ENCODE results near the gene RASGRP1.

RASGRP1 gene

DNA sequence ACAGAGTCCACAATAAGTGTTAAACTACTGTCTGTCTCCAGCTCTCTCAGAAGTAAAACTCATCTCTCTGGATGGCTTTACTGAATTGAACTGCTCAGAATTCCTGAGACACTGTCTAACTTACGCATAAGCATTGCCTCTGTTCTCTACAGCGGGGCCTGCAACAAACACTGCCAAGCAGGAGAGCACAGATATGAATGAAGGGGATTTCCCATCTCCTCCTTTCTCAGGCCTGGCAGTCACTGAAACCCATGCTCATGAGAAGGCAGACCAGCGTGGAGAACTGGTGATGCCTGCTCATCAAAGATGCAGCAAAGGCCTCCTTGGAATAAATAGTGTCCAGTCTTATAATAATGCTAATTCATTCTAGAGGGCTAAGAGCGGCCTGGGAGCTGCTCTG, 10.3 kb downstream of the RASGRP1 start:
- ChIA-PET CTCF (interaction anchor here (2.2 kb wide), 1 partner anchor 10 kb away, joined by 13 read pairs; the partner anchor contains the start of gene RASGRP1), POLR2A (no interaction called here)
- TF ChIP-seq PKNOX1 (IDR thresholded peaks at IDR 0.05) = no peak
- no peak for TF ChIP-seq ELF4 (IDR thresholded peaks at IDR 0.05)
- TF ChIP-seq SUZ12 (IDR thresholded peaks at IDR 0.05) = no peak
- TF ChIP-seq CTBP1 (IDR thresholded peaks at IDR 0.05; ENCODE audit: borderline replicate concordance) = no peak
- TF ChIP-seq ARNT (IDR thresholded peaks at IDR 0.05) = no peak
- TF ChIP-seq FOXM1 (IDR thresholded peaks at IDR 0.05; ENCODE audit: borderline replicate concordance) = no peak
- TF ChIP-seq HDGF (IDR thresholded peaks at IDR 0.05; ENCODE audit: borderline replicate concordance) = no peak
- no peak for TF ChIP-seq LEF1 (IDR thresholded peaks at IDR 0.05; ENCODE audit: borderline replicate concordance)
- no peak for TF ChIP-seq L3MBTL2 (conservative IDR thresholded peaks at IDR 0.05)
- no peak for TF ChIP-seq NFRKB (IDR thresholded peaks at IDR 0.05)
- no peak for DNase-seq (ENCODE audit: extremely low spot score)

DNA sequence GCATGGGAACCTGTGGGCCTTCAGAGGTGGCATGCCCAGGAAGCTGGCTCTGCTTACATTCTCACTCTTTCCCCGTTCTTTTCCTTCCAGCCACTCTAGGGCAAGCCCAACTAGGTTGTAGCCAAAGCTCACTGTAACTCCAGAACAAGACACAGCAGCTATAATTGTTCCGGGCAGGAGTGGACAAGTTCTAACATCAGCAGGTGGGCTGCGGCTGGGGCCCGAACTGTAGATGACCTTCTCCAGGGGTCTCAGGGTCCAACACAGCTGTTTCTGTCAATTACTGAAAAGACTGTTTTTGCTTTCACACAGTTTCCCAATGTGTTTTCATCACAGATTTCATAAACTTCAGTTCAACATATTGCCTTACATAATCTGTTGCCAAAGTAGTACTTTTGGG, 11.5 kb downstream of the RASGRP1 start:
- ChIA-PET POLR2A (no interaction called here), CTCF (interaction anchor here (0.7 to 2.2 kb wide), 2 partner anchors 11 to 134 kb away, joined by 4 to 13 read pairs; partner anchors contain the start of gene RASGRP1)
- TF ChIP-seq NFRKB (IDR thresholded peaks at IDR 0.05) (no peak), HDGF (IDR thresholded peaks at IDR 0.05; ENCODE audit: borderline replicate concordance) (no peak), LEF1 (IDR thresholded peaks at IDR 0.05; ENCODE audit: borderline replicate concordance) (no peak), SUZ12 (IDR thresholded peaks at IDR 0.05) (no peak), TARDBP (IDR thresholded peaks at IDR 0.05) (no peak), ZNF384 (IDR thresholded peaks at IDR 0.05) (no peak), BHLHE40 (IDR thresholded peaks at IDR 0.05; ENCODE audit: borderline replicate concordance) (no peak), CTBP1 (IDR thresholded peaks at IDR 0.05; ENCODE audit: borderline replicate concordance) (no peak), FOXA1 (IDR thresholded peaks at IDR 0.05) (no peak), ELF4 (IDR thresholded peaks at IDR 0.05) (no peak), PKNOX1 (IDR thresholded peaks at IDR 0.05) (no peak), FOXM1 (IDR thresholded peaks at IDR 0.05; ENCODE audit: borderline replicate concordance) (no peak)
- no peak for DNase-seq (ENCODE audit: extremely low spot score)

GRCh38 chr15:38551720-38552648, 12.6 kb downstream of the RASGRP1 start:
- POLR2A ChIA-PET = no interaction called here
- TF ChIP-seq FOXA1 (IDR thresholded peaks at IDR 0.05) = no peak
- TF ChIP-seq CTBP1 (IDR thresholded peaks at IDR 0.05; ENCODE audit: borderline replicate concordance) = no peak
- TF ChIP-seq LEF1 (IDR thresholded peaks at IDR 0.05; ENCODE audit: borderline replicate concordance) = no peak
- TF ChIP-seq TARDBP (IDR thresholded peaks at IDR 0.05) = no peak
- TF ChIP-seq ZNF384 (IDR thresholded peaks at IDR 0.05) = no peak
- no peak for TF ChIP-seq HDGF (IDR thresholded peaks at IDR 0.05; ENCODE audit: borderline replicate concordance)
- no peak for TF ChIP-seq FOXM1 (IDR thresholded peaks at IDR 0.05; ENCODE audit: borderline replicate concordance)
- no peak for TF ChIP-seq L3MBTL2 (conservative IDR thresholded peaks at IDR 0.05)
- TF ChIP-seq SP1 (IDR thresholded peaks at IDR 0.05) = no peak
- no peak for TF ChIP-seq FOXK2 (IDR thresholded peaks at IDR 0.05)
- TF ChIP-seq ELF4 (IDR thresholded peaks at IDR 0.05) = no peak
- TF ChIP-seq BHLHE40 (IDR thresholded peaks at IDR 0.05; ENCODE audit: borderline replicate concordance) = no peak
- TF ChIP-seq ARNT (IDR thresholded peaks at IDR 0.05) = no peak
- no peak for TF ChIP-seq SUZ12 (IDR thresholded peaks at IDR 0.05)
- TF ChIP-seq NFRKB (IDR thresholded peaks at IDR 0.05) = no peak
- TF ChIP-seq PKNOX1 (IDR thresholded peaks at IDR 0.05) = no peak
- CTCF ChIA-PET = interaction anchor here (0.7 to 2.2 kb wide), 3 partner anchors 12 to 135 kb away, joined by 4 to 13 read pairs (median 4); partner anchors contain the start of gene RASGRP1
- no peak for DNase-seq (ENCODE audit: extremely low spot score)

DNA sequence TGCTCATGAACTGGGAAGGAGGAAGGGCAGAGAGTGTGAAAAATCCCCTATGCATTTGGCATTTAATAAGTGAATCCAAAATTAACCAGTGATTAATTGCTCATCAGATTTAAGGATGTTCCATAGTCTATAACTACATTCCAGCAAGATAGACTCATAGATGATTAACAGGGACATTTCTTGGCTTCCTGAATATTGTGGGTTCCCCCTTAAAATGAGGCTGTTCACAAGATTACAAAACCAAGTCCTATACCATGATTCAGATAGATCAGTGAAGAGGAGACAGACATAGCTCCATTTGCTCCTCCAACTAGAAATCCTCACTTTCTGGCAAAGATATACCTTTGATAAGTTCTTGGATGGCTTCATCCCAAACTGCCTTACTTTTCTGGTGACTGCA, 15.4 kb downstream of the RASGRP1 start:
- no peak for TF ChIP-seq L3MBTL2 (conservative IDR thresholded peaks at IDR 0.05)
- no peak for TF ChIP-seq NFRKB (IDR thresholded peaks at IDR 0.05)
- TF ChIP-seq LEF1 (IDR thresholded peaks at IDR 0.05; ENCODE audit: borderline replicate concordance) = no peak
- TF ChIP-seq CTBP1 (IDR thresholded peaks at IDR 0.05; ENCODE audit: borderline replicate concordance) = no peak
- TF ChIP-seq HDGF (IDR thresholded peaks at IDR 0.05; ENCODE audit: borderline replicate concordance) = no peak
- no peak for TF ChIP-seq FOXK2 (IDR thresholded peaks at IDR 0.05)
- TF ChIP-seq SP1 (IDR thresholded peaks at IDR 0.05) = no peak
- TF ChIP-seq ARNT (IDR thresholded peaks at IDR 0.05) = no peak
- no peak for TF ChIP-seq TARDBP (IDR thresholded peaks at IDR 0.05)
- TF ChIP-seq SUZ12 (IDR thresholded peaks at IDR 0.05) = no peak
- TF ChIP-seq FOXM1 (IDR thresholded peaks at IDR 0.05; ENCODE audit: borderline replicate concordance) = no peak
- TF ChIP-seq BHLHE40 (IDR thresholded peaks at IDR 0.05; ENCODE audit: borderline replicate concordance) = no peak
- CTCF ChIA-PET = no interaction called here
- POLR2A ChIA-PET = no interaction called here
- DNase-seq (ENCODE audit: extremely low spot score) = no peak

DNA sequence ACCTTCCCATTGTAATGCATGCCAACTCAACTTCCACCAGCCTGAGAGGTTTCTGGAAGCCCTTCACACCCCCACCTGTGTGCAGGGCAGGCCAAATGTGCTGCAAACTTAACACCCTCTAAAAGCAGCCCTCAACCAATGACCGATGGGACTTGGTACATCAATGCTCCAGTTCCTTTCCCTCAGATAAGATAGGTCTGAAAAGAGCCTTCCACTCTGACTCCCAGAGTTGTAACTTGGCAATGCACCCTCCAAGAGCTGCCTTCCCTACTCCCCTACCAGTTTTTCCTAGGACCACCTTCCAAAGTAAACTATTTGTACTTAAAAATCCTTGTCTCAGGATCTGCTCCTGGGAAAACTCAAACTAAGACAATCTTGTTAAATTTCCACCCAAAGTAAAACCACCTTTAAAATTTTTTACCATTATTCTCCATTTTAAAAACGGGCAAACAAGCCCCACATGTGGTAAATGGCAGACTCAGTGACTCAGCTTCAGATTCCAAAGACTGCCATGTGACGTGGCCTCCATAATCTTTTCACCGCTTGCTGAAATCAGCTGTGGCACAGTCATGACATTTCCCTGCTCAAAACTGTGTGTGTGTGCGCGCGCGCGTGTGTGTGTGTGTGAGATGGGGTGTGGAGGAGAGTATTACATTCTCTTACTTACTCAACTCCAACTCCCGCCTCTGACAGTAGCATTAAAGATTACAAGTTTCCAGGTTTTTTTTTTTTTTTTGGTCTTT, 17.2 kb downstream of the RASGRP1 start:
- TF ChIP-seq ELF4 (IDR thresholded peaks at IDR 0.05) (no peak), FOXM1 (IDR thresholded peaks at IDR 0.05; ENCODE audit: borderline replicate concordance) (no peak), ARNT (IDR thresholded peaks at IDR 0.05) (no peak), PKNOX1 (IDR thresholded peaks at IDR 0.05) (no peak), LEF1 (IDR thresholded peaks at IDR 0.05; ENCODE audit: borderline replicate concordance) (no peak), FOXA1 (IDR thresholded peaks at IDR 0.05) (no peak), L3MBTL2 (conservative IDR thresholded peaks at IDR 0.05) (no peak), HDGF (IDR thresholded peaks at IDR 0.05; ENCODE audit: borderline replicate concordance) (no peak), BHLHE40 (IDR thresholded peaks at IDR 0.05; ENCODE audit: borderline replicate concordance) (no peak), ZNF384 (IDR thresholded peaks at IDR 0.05) (no peak), TARDBP (IDR thresholded peaks at IDR 0.05) (no peak), SUZ12 (IDR thresholded peaks at IDR 0.05) (no peak), CTBP1 (IDR thresholded peaks at IDR 0.05; ENCODE audit: borderline replicate concordance) (no peak), FOXK2 (IDR thresholded peaks at IDR 0.05) (no peak), NFRKB (IDR thresholded peaks at IDR 0.05) (no peak), SP1 (IDR thresholded peaks at IDR 0.05) (no peak)
- ChIA-PET POLR2A (no interaction called here), CTCF (no interaction called here)
- DNase-seq (ENCODE audit: extremely low spot score) = no peak
